OCI-LY1 (cell line): Measurements from ENCODE around the gene BLOC1S5.

ENCODE experiments used
- H2AFZ ChIP-seq: fragments of 200-600 bp; sonication (generic), shearing (Covaris generic); 2 replicates; pipeline ENCODE4 v1.6.0; 2014; ENCODE audit warnings: antibody characterized with exemption, mild to moderate bottlenecking, low read length
- H3F3A ChIP-seq: fragments of 200-600 bp; sonication (generic), shearing (Covaris generic); 2 replicates; pipeline ENCODE4 v1.6.0; 2014; ENCODE audit warnings: mild to moderate bottlenecking, antibody characterized with exemption, low read length, moderate library complexity; ENCODE audit not compliant: insufficient read depth
- H3K27ac ChIP-seq: fragments of 200-600 bp; sonication (generic); 2 replicates; pipeline ENCODE4 v1.5.1; 2014; ENCODE audit warnings: low read length, mixed run types, mild to moderate bottlenecking, low read depth; ENCODE audit not compliant: poor library complexity, severe bottlenecking
- H3K27me3 ChIP-seq: fragments of 200-600 bp; sonication (generic); 2 replicates; pipeline ENCODE4 v1.6.0; 2014; ENCODE audit warnings: antibody characterized with exemption, mild to moderate bottlenecking, low read length, moderate library complexity; ENCODE audit not compliant: insufficient read depth
- H3K36me3 ChIP-seq: fragments of 200-600 bp; sonication (generic); 2 replicates; pipeline ENCODE4 v1.6.1; 2014; ENCODE audit warnings: mild to moderate bottlenecking, antibody characterized with exemption, low read length, moderate library complexity, mixed read lengths; ENCODE audit not compliant: insufficient read depth
- H3K4me1 ChIP-seq: fragments of 200-600 bp; sonication (generic); 2 replicates; pipeline ENCODE4 v1.5.1; 2014; ENCODE audit warnings: mild to moderate bottlenecking, low read length, moderate library complexity; ENCODE audit not compliant: insufficient read depth, severe bottlenecking
- H3K4me2 ChIP-seq: fragments of 200-600 bp; sonication (generic), shearing (Covaris generic); 2 replicates; pipeline ENCODE4 v1.6.1; 2014; ENCODE audit warnings: low read length
- H3K4me3 ChIP-seq: fragments of 200-600 bp; sonication (generic); 2 replicates; pipeline ENCODE4 v1.5.1; 2014; ENCODE audit warnings: low read length, low read depth, mild to moderate bottlenecking, mixed read lengths; ENCODE audit not compliant: poor library complexity, severe bottlenecking
- H3K79me2 ChIP-seq: fragments of 200-600 bp; shearing (Covaris generic); 2 replicates; pipeline ENCODE4 v1.6.1; 2016; ENCODE audit warnings: mixed run types, low read length, mixed read lengths; ENCODE audit not compliant: insufficient read depth
- H3K9ac ChIP-seq: fragments of 200-600 bp; sonication (generic), shearing (Covaris generic); 2 replicates; pipeline ENCODE4 v1.6.1; 2014; ENCODE audit warnings: mild to moderate bottlenecking, low read length, mixed read lengths
- H3K9me2 ChIP-seq: fragments of 200-600 bp; sonication (generic), shearing (Covaris generic); 2 replicates; pipeline ENCODE4 v1.6.1; 2014; ENCODE audit warnings: low read depth, mild to moderate bottlenecking, low read length, mixed read lengths
- H3K9me3 ChIP-seq: fragments of 200-600 bp; shearing (Covaris generic); 2 replicates; pipeline ENCODE4 v1.6.1; 2014; ENCODE audit warnings: low read length, mixed read lengths
- H4K20me1 ChIP-seq: fragments of 200-600 bp; sonication (generic), shearing (Covaris generic); 2 replicates; pipeline ENCODE4 v1.6.0; 2016; ENCODE audit warnings: mild to moderate bottlenecking, low read length; ENCODE audit not compliant: insufficient read depth
- EZH2 ChIP-seq: fragments of 200-600 bp; sonication (generic), shearing (Covaris generic); IDR thresholded peaks from 2 replicates; pipeline ENCODE4 v1.8.0; 2017; ENCODE audit warnings: borderline replicate concordance, mixed run types, mild to moderate bottlenecking, antibody characterized with exemption, low read length, moderate library complexity, mixed read lengths
- TF ChIP-seq, protein P1 (sequence below): fragments of 200-600 bp; sonication (generic), shearing (Covaris generic); IDR thresholded peaks from 2 replicates; pipeline ENCODE4 v1.5.1; 2017; ENCODE audit warnings: mild to moderate bottlenecking, antibody characterized with exemption, low read length, moderate library complexity, mixed read lengths

Gene BLOC1S5

DNA sequence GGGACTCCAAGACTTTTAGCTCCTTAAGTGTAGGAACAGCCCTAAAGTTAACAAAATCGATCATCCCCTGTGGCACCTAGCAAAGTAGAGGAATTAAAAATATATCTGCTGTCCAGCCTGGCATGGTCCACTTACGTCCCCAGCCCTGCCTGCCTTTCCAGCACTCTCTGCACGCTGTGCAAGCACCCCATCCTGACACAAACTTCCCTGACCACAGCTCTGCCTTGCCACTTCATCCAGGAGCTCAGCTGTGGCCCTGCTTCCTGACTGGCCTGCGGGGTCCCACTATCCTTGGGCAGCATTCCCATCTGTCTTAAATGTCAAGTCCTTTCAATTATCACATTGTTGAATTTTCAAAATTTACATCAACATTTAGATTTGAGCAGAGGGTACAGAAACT lies 39.0 kb downstream of the BLOC1S5 start:
- H3K27me3 ChIP-seq, result no peaks in the 10 kb centered on the region
- peaks cover 15% of the 10 kb centered on the region for H3K4me1 ChIP-seq
- H3K36me3 ChIP-seq, result peaks cover 6% of the 10 kb centered on the region; the same call in 1 of the 2 replicates
- no peak overlapping the region for H3K9ac ChIP-seq
- no peak overlapping the region for H2AFZ ChIP-seq
- TF ChIP-seq, protein P1, sequence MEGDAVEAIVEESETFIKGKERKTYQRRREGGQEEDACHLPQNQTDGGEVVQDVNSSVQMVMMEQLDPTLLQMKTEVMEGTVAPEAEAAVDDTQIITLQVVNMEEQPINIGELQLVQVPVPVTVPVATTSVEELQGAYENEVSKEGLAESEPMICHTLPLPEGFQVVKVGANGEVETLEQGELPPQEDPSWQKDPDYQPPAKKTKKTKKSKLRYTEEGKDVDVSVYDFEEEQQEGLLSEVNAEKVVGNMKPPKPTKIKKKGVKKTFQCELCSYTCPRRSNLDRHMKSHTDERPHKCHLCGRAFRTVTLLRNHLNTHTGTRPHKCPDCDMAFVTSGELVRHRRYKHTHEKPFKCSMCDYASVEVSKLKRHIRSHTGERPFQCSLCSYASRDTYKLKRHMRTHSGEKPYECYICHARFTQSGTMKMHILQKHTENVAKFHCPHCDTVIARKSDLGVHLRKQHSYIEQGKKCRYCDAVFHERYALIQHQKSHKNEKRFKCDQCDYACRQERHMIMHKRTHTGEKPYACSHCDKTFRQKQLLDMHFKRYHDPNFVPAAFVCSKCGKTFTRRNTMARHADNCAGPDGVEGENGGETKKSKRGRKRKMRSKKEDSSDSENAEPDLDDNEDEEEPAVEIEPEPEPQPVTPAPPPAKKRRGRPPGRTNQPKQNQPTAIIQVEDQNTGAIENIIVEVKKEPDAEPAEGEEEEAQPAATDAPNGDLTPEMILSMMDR, result no peak
- no peak for TF ChIP-seq EZH2
- H3K9me3 ChIP-seq, result no peaks in the 10 kb centered on the region
- H3F3A ChIP-seq, result no peaks in the 10 kb centered on the region
- H3K4me3 ChIP-seq, result no peak overlapping the region
- H4K20me1 ChIP-seq, result no peaks in the 10 kb centered on the region
- no peaks in the 10 kb centered on the region; the same call in 1 of the 2 replicates for H3K79me2 ChIP-seq
- H3K27ac ChIP-seq, result no peak overlapping the region
- no peaks in the 10 kb centered on the region for H3K9me2 ChIP-seq
- H3K4me2 ChIP-seq, result no peak overlapping the region

DNA sequence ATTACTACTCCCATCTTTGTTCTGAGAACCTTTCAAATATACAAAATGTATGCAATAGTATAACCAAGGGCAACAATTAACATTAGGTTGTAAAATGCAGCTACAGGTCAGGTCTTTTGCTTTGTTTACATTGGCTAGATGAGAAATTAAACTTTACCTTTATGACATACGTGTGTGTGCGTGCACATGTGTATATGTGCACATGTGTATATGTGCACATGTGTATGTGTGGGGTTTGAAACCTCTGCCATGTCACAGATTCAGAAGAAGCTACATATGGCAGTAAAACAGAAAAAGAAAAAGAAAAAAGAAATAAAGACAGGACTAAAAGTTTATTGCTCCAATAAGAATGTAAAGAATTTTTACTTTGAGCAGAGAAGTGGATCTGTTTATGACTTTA lies 40.6 kb downstream of the BLOC1S5 start:
- Histone ChIP-seq H3K9me2 (no peaks in the 10 kb centered on the region), H3K79me2 (no peaks in the 10 kb centered on the region; the same call in 1 of the 2 replicates), H2AFZ (no peak overlapping the region), H3K27me3 (no peaks in the 10 kb centered on the region), H3K4me2 (no peak overlapping the region), H3K4me3 (no peak overlapping the region), H3K9ac (no peak overlapping the region), H3K4me1 (no peaks in the 10 kb centered on the region), H4K20me1 (no peaks in the 10 kb centered on the region), H3K27ac (no peak overlapping the region), H3K36me3 (peaks cover 6% of the 10 kb centered on the region; the same call in 1 of the 2 replicates), H3K9me3 (no peaks in the 10 kb centered on the region), H3F3A (no peaks in the 10 kb centered on the region)
- TF ChIP-seq, protein P1, result no peak
- TF ChIP-seq EZH2, result no peak

GRCh38 chr6:8020083-8020482 lies 44.1 kb downstream of the BLOC1S5 start:
- Histone ChIP-seq H3K9me2 (no peaks in the 10 kb centered on the region), H3K4me2 (no peak overlapping the region), H3K4me3 (no peak overlapping the region), H3K4me1 (peaks cover 22% of the 10 kb centered on the region), H3K27ac (no peak overlapping the region), H2AFZ (no peak overlapping the region), H3F3A (no peaks in the 10 kb centered on the region), H3K36me3 (peaks cover 10% of the 10 kb centered on the region), H4K20me1 (no peaks in the 10 kb centered on the region), H3K27me3 (no peaks in the 10 kb centered on the region), H3K9ac (no peak overlapping the region), H3K9me3 (no peaks in the 10 kb centered on the region), H3K79me2 (no peaks in the 10 kb centered on the region)
- TF ChIP-seq EZH2, result no peak
- TF ChIP-seq, protein P1, result no peak
